Chondrocyte (in vitro differentiated cells): ENCODE data around the gene GPSM1. TPM values are rescaled to one million over a fixed set of nuclear protein-coding genes. Genes with fewer than 3 reads are reported as not detected.

Source experiments
- DNase-seq: peaks from one replicate; pipeline ENCODE4 v3.0.0; 2021; ENCODE audit warnings: mixed read lengths, low spot score
- H3K27ac Mint-ChIP-seq: one replicate; pipeline ENCODE4 v1.8.0; 2021; ENCODE audit warnings: mild to moderate bottlenecking, moderate library complexity, mixed read lengths; ENCODE audit not compliant: unreplicated experiment
- H3K27me3 Mint-ChIP-seq: 2 replicates; pipeline ENCODE4 v1.8.0; 2021; ENCODE audit warnings: low read depth, mixed read lengths
- H3K36me3 Mint-ChIP-seq: 2 replicates; pipeline ENCODE4 v1.8.0; 2021; ENCODE audit warnings: low read depth, mixed read lengths
- H3K4me1 Mint-ChIP-seq: 2 replicates; pipeline ENCODE4 v1.8.0; 2021; ENCODE audit warnings: low read depth, mild to moderate bottlenecking, mixed read lengths
- H3K4me3 Mint-ChIP-seq: one replicate; pipeline ENCODE4 v1.8.0; 2021; ENCODE audit warnings: mild to moderate bottlenecking, moderate library complexity, mixed read lengths; ENCODE audit not compliant: unreplicated experiment
- H3K9me3 Mint-ChIP-seq: 2 replicates; pipeline ENCODE4 v1.8.0; 2021; ENCODE audit warnings: low read depth, mixed read lengths
- total RNA-seq: library from RNA; stranded (reverse); gene quantifications from 3 replicates; pipeline ENCODE4 v1.2.1, GENCODE V29; 2021
- TF ChIP-seq, protein P1 (sequence below): fragments of 200-600 bp; sonication (generic); IDR thresholded peaks from 2 replicates; pipeline ENCODE4 v1.5.0; 2021; ENCODE audit warnings: antibody characterized with exemption, mild to moderate bottlenecking, moderate library complexity

GPSM1 gene
- total RNA-seq, 1 donor from 2014 or later = 40.0 TPM

DNA sequence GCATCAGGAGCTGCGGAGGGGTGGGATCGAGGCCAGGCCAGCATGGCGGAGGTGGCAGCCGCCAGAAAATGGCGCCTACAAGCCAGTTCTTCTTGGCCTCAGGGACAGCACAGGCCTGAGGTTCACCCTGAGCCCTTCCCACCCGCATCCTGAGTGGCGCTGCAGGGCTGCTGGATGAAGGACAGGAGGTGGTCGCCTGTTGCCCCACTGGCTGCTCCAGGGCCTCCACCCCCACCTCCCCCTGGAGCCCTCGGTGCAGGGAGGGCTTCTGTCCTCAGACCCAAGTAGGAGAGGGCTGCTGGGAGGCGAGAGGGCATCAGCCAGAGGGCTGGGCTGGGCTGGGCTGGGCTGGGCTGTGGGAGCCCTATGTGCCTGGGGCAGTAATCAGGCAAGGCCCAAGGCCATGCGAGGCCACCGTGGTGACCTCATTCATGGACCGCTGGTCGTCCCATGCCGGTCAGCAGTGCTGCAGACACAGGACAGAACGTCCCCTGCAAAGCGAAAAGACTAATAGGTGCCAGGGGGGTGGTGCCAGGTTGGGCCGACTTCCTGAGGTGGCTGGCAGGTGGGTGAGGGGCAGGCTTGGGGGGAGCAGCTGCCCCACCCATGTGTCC, 13.8 kb downstream of the GPSM1 start:
- Mint-ChIP-seq H3K27me3 (no peaks in the 10 kb centered on the region), H3K9me3 (no peaks in the 10 kb centered on the region), H3K4me3 (no peak overlapping the region), H3K36me3 (peaks cover 5% of the 10 kb centered on the region), H3K27ac (no peak overlapping the region), H3K4me1 (peaks cover 13% of the 10 kb centered on the region)
- TF ChIP-seq, protein P1, sequence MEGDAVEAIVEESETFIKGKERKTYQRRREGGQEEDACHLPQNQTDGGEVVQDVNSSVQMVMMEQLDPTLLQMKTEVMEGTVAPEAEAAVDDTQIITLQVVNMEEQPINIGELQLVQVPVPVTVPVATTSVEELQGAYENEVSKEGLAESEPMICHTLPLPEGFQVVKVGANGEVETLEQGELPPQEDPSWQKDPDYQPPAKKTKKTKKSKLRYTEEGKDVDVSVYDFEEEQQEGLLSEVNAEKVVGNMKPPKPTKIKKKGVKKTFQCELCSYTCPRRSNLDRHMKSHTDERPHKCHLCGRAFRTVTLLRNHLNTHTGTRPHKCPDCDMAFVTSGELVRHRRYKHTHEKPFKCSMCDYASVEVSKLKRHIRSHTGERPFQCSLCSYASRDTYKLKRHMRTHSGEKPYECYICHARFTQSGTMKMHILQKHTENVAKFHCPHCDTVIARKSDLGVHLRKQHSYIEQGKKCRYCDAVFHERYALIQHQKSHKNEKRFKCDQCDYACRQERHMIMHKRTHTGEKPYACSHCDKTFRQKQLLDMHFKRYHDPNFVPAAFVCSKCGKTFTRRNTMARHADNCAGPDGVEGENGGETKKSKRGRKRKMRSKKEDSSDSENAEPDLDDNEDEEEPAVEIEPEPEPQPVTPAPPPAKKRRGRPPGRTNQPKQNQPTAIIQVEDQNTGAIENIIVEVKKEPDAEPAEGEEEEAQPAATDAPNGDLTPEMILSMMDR = no peak
- no peak for DNase-seq

DNA sequence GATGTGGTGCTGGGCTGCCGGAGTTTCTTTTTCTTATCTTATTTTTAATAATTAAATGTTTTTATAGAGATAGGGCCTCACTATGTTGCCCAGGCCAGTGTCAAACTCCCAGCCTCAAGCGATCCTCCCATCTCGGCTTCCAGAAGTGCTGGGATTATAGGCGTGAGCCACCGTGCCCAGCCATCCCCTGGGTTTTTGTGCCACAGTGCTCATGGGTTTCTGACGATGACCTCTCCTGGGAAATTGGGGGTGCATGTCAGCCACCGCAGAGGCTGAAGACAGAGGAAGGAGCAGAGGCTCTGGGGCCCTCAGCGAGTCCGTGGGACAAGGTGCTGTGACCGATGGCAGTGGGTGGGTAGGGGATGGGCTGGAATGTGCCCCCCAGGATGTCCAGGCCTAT, 14.4 kb downstream of the GPSM1 start:
- no peaks in the 10 kb centered on the region for H3K27me3 Mint-ChIP-seq
- H3K27ac Mint-ChIP-seq = no peak overlapping the region
- peaks cover 5% of the 10 kb centered on the region for H3K36me3 Mint-ChIP-seq
- DNase-seq = no peak
- peaks cover 13% of the 10 kb centered on the region for H3K4me1 Mint-ChIP-seq
- H3K4me3 Mint-ChIP-seq = no peak overlapping the region
- no peaks in the 10 kb centered on the region for H3K9me3 Mint-ChIP-seq
- TF ChIP-seq, protein P1 = no peak

DNA sequence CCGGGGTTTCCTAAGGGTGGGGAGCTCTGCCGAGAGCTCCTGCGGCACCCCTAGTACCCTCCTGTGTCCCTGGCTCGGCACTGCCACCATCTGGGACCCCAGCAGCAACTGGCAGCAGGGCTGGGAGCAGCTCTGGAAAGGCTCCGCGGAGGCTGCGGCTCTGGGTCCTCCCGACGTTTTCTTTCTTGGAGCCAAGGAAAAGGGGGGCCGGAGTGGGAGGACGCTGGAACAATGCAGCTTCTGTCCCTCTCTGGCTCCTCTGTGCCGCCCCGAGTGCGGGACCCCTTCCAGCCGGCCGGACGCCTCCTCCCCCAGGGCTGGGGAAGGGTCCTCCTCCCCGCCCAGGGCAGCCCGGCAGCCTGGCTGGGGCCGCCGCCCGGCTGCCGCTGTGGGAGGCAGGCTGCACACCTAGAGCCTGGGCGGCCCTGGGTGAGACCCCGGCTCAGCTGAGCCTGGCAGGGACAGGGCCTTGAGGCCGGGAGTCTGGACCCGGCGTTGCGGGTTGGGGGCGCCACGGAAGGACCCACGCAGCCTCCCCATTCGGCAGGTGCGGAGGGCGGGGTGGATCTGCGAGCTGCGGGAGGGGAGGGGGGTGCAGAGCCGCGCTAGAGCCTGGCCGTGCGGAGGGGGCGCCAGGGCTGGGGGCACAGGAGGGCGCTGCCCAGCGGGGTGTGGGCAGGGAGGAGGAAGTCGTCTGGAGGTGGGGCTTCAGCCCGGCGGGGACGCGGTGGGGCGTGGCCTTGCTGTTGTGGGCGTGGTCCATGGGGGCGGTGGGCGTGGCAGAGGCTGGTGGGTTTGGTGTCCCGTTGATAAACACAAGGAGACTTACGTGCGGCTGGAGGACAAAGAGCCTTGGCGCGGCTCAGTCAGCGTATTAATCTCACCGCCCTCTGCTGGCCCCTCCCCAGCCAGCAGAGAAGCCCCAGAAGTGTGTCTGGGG, 15.1 kb downstream of the GPSM1 start:
- Mint-ChIP-seq H3K4me3 (peak overlapping the region; percentile 9), H3K4me1 (peaks cover 13% of the 10 kb centered on the region), H3K9me3 (no peaks in the 10 kb centered on the region), H3K27ac (no peak overlapping the region), H3K27me3 (no peaks in the 10 kb centered on the region), H3K36me3 (peaks cover 5% of the 10 kb centered on the region)
- no peak for DNase-seq
- TF ChIP-seq, protein P1 = no peak

DNA sequence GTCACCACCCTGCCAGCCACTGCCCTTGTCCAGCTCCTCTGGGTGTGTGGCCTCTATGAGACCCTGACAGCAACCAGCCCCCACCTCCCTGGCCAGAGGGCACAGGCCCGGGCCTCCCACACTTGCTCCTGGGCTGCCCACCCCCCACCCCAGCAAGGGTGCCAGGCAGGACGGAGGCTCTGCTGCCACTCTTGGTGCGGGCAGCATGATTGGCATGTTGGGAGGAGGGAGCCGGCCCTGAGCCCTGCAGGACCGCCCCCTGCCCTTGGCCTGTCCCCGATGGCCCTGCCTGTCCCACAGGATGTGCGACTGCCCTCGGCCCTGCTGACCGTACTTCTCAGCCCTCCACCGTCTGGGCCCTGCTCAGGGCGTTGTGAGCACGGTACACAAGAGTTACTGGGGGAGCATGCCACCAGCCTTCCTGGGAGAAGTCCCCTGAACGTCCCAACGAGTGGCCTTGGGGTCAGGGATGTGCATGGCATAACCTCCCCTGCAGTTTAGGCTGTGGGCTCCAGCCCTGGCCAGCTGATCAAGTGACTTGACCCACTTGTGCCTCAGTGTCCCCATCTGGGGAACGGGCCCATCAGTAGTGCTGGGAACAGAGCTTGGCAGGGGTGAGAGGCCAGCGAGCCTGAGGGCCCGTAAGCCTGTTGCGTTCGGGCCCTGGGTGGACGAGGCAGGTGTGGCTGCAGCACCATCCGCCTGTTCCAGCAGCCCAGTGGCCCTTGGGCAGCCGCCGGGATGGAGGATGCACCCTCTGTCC, 16.0 kb downstream of the GPSM1 start:
- Mint-ChIP-seq H3K4me3 (no peak overlapping the region), H3K27ac (no peak overlapping the region), H3K9me3 (no peaks in the 10 kb centered on the region), H3K4me1 (peaks cover 13% of the 10 kb centered on the region), H3K36me3 (peaks cover 5% of the 10 kb centered on the region), H3K27me3 (no peaks in the 10 kb centered on the region)
- TF ChIP-seq, protein P1 = no peak
- DNase-seq = no peak

DNA sequence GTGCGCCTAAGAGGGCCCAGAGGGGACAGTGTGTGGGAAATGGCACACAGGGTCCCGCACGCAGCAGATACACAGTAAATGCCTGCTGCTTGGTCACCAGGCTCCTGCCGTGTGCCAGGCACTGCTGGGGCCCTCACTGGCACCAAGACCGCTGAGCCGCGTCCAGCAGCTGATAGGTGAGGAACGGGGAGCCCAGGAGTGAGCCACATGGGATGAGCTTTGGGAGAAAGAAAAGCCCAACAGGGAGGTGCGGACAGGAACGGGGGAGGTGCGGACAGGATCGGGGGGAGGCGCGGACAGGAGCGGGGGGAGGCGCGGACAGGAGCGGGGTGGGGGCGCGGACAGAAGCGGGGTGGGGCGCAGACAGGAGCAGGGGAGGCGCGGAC, 16.5 kb downstream of the GPSM1 start:
- Mint-ChIP-seq H3K4me3 (no peak overlapping the region), H3K36me3 (peaks cover 4% of the 10 kb centered on the region), H3K27ac (no peak overlapping the region), H3K9me3 (no peaks in the 10 kb centered on the region), H3K4me1 (peaks cover 13% of the 10 kb centered on the region), H3K27me3 (no peaks in the 10 kb centered on the region)
- TF ChIP-seq, protein P1 = no peak
- no peak for DNase-seq
